Esophagus (tissue), 2 donors: ENCODE measurements around the gene TMEM19. TPM values are rescaled to one million over a fixed set of nuclear protein-coding genes. Genes with fewer than 3 reads are reported as not detected.
A peak's percentile ranks its signal among the peaks of the same experiment; 100 is the strongest.
"Not testable (repeated sequence)": the region's sequence is repeated elsewhere in the genome, so short reads cannot be mapped to it uniquely, and the experiment has no call there.

Experiments used
- H3K27ac ChIP-seq, 2 donors: one replicate each; pipeline ENCODE4 v1.5.1; 2013; ENCODE audit warnings: low read depth in 2 of 2, mild to moderate bottlenecking in 2 of 2, inconsistent platforms in 1 of 2, low read length in 1 of 2, moderate library complexity in 1 of 2
- H3K27me3 ChIP-seq, 2 donors: one replicate each; pipeline ENCODE4 v1.6.1; 2013; ENCODE audit warnings: low read length in 2 of 2, control low read depth in 1 of 2, mild to moderate bottlenecking in 1 of 2; ENCODE audit not compliant: insufficient read depth in 2 of 2, control insufficient read depth in 1 of 2
- H3K36me3 ChIP-seq, 2 donors: one replicate each; pipeline ENCODE4 v1.6.1; 2013; ENCODE audit warnings: low read length in 1 of 2; ENCODE audit not compliant: control insufficient read depth in 2 of 2, insufficient read depth in 2 of 2
- H3K4me1 ChIP-seq, 2 donors: one replicate each; pipeline ENCODE4 v1.6.1; 2013; ENCODE audit warnings: low read length in 1 of 2; ENCODE audit not compliant: control insufficient read depth in 2 of 2, insufficient read depth in 2 of 2
- H3K4me3 ChIP-seq, 2 donors: one replicate each; pipeline ENCODE4 v1.5.1; 2013; ENCODE audit warnings: low read length in 2 of 2, mild to moderate bottlenecking in 2 of 2, low read depth in 1 of 2, moderate library complexity in 1 of 2
- H3K9me3 ChIP-seq, 2 donors: one replicate each; pipeline ENCODE4 v1.6.1; 2013; ENCODE audit warnings: mild to moderate bottlenecking in 2 of 2, low read depth in 1 of 2, low read length in 1 of 2, moderate library complexity in 1 of 2; ENCODE audit not compliant: control insufficient read depth in 2 of 2, insufficient read depth in 1 of 2
- WGBS, 2 donors: extraction: QIAGEN DNeasy Blood & Tissue Kit; methylation state at CpG; one replicate each; pipeline ENCODE4 v1.1.7; 2013; 5-methylcytosine and 5-hydroxymethylcytosine counted together
- polyA plus RNA-seq, 2 donors: library from polyadenylated mRNA; stranded (reverse); fragments of 200-250 nt; gene quantifications; one replicate each; pipeline ENCODE4 v1.2.3, GENCODE V29; 2013
- donor health status: healthy with polysubstance abuse.
- donor health status: Bipolar disorder and iron deficiency.

The TMEM19 gene
- polyA plus RNA-seq, 2 donors = 15.5 to 32.1 TPM

GRCh38 chr12:71702181-71702580, 16.3 kb downstream of the TMEM19 start:
- H3K27ac ChIP-seq, H3K4me3 ChIP-seq, H3K4me1 ChIP-seq, H3K36me3 ChIP-seq, H3K9me3 ChIP-seq, H3K27me3 ChIP-seq: not testable (repeated sequence)
- WGBS, 2 donors = 85 to 87% methylated on average over 8 of the region's 8 CpGs

GRCh38 chr12:71702590-71702989, 16.7 kb downstream of the TMEM19 start:
- WGBS, 2 donors = 84% methylated on average over 5 of the region's 5 CpGs

GRCh38 chr12:71703206-71703605, 17.3 kb downstream of the TMEM19 start:
- H3K27ac ChIP-seq = no peak overlapping the region
- H3K4me1 ChIP-seq = peaks cover 0 to 10% of the 10 kb centered on the region in 2 donors
- H3K27me3 ChIP-seq = no peaks in the 10 kb centered on the region
- H3K36me3 ChIP-seq = peaks cover 7% of the 10 kb centered on the region in 2 donors
- H3K9me3 ChIP-seq = peaks cover 0 to 3% of the 10 kb centered on the region in 2 donors
- H3K4me3 ChIP-seq = no peak overlapping the region
- 48 to 52% methylated on average over 2 of the region's 2 CpGs for WGBS, 2 donors

More at GRCh38 chr12:71702590-71702989, 16.7 kb downstream of the TMEM19 start:
- Histone ChIP-seq H3K36me3 (peaks cover 7% of the 10 kb centered on the region in 2 donors), H3K4me1 (peaks cover 0 to 10% of the 10 kb centered on the region in 2 donors), H3K27ac (no peak overlapping the region), H3K27me3 (no peaks in the 10 kb centered on the region), H3K4me3 (no peak overlapping the region), H3K9me3 (peaks cover 0 to 3% of the 10 kb centered on the region in 2 donors)

GRCh38 chr12:71704920-71705319, 19.0 kb downstream of the TMEM19 start:
- H3K4me1 ChIP-seq = peaks cover 0 to 10% of the 10 kb centered on the region in 2 donors
- H3K27ac ChIP-seq = peak overlapping the region; percentile 65 to 83
- peaks cover 0 to 3% of the 10 kb centered on the region in 2 donors for H3K9me3 ChIP-seq
- peaks cover 4 to 6% of the 10 kb centered on the region in 2 donors for H3K36me3 ChIP-seq
- H3K27me3 ChIP-seq = no peaks in the 10 kb centered on the region
- WGBS, 2 donors = 58 to 66% methylated on average over 2 of the region's 2 CpGs
- H3K4me3 ChIP-seq = no peak overlapping the region

GRCh38 chr12:71708658-71709057, 22.8 kb downstream of the TMEM19 start:
- WGBS, 2 donors = 63 to 89% methylated on average over 1 of the region's 1 CpG
- peaks cover 0 to 10% of the 10 kb centered on the region in 2 donors for H3K4me1 ChIP-seq
- H3K27ac ChIP-seq = no peak overlapping the region

GRCh38 chr12:71710276-71711125, 24.6 kb downstream of the TMEM19 start:
- Histone ChIP-seq H3K27ac (peak overlapping the region; percentile 75 to 82), H3K4me1 (peaks cover 0 to 6% of the 10 kb centered on the region in 2 donors), H3K4me3 (peak overlapping the region in 1 of 2 donors; percentile 4), H3K27me3 (no peaks in the 10 kb centered on the region), H3K9me3 (peaks cover 0 to 3% of the 10 kb centered on the region in 2 donors), H3K36me3 (no peaks in the 10 kb centered on the region)
- WGBS, 2 donors = 60 to 75% methylated on average over 7 of the region's 7 CpGs

More at GRCh38 chr12:71708658-71709057, 22.8 kb downstream of the TMEM19 start:
- Histone ChIP-seq H3K27me3 (no peaks in the 10 kb centered on the region), H3K4me3 (no peak overlapping the region), H3K9me3 (peaks cover 0 to 3% of the 10 kb centered on the region in 2 donors), H3K36me3 (no peaks in the 10 kb centered on the region)

GRCh38 chr12:71718611-71719010, 32.7 kb downstream of the TMEM19 start:
- no peak overlapping the region for H3K4me3 ChIP-seq
- no peaks in the 10 kb centered on the region for H3K27me3 ChIP-seq
- no peak overlapping the region for H3K27ac ChIP-seq

GRCh38 chr12:71719647-71720370, 33.9 kb downstream of the TMEM19 start:
- Histone ChIP-seq H3K4me1 (peaks cover 0 to 2% of the 10 kb centered on the region in 2 donors), H3K9me3 (no peaks in the 10 kb centered on the region), H3K27me3 (no peaks in the 10 kb centered on the region), H3K27ac (peak overlapping the region; percentile 68 to 84), H3K4me3 (no peak overlapping the region), H3K36me3 (no peaks in the 10 kb centered on the region)
- 53 to 69% methylated on average over 5 of the region's 5 CpGs for WGBS, 2 donors

More at GRCh38 chr12:71718611-71719010, 32.7 kb downstream of the TMEM19 start:
- peaks cover 0 to 2% of the 10 kb centered on the region in 2 donors for H3K4me1 ChIP-seq
- H3K36me3 ChIP-seq = no peaks in the 10 kb centered on the region
- no peaks in the 10 kb centered on the region for H3K9me3 ChIP-seq

GRCh38 chr12:71721783-71722505, 36.1 kb downstream of the TMEM19 start:
- H3K4me3 ChIP-seq = no peak overlapping the region
- no peaks in the 10 kb centered on the region for H3K27me3 ChIP-seq
- 77 to 79% methylated on average over 4 of the region's 4 CpGs for WGBS, 2 donors
- H3K36me3 ChIP-seq = no peaks in the 10 kb centered on the region
- H3K27ac ChIP-seq = peak overlapping the region in 1 of 2 donors; percentile 38
- peaks cover 0 to 2% of the 10 kb centered on the region in 2 donors for H3K4me1 ChIP-seq
- no peaks in the 10 kb centered on the region for H3K9me3 ChIP-seq
